Esophagus muscularis mucosa (tissue), 4 donors: ENCODE measurements around the gene WIF1. TPM values are rescaled to one million over a fixed set of nuclear protein-coding genes. Genes with fewer than 3 reads are reported as not detected.
A peak's percentile ranks its signal among the peaks of the same experiment; 100 is the strongest.

Source experiments
- DNase-seq: peaks from one replicate; pipeline ENCODE4 v3.0.0-alpha.2; 2017; ENCODE audit errors: extremely low spot score
- H3K27ac ChIP-seq, 4 donors: fragments of 200-600 bp; sonication (generic); replicated peaks in 1 of 4; 1 replicate in 3 of 4; 2 replicates in 1 of 4; pipeline ENCODE4 v1.5.1; 2016 to 2019; ENCODE audit warnings: mild to moderate bottlenecking in 1 of 4
- H3K27me3 ChIP-seq, 4 donors: fragments of 200-600 bp; sonication (generic); one replicate each; pipeline versions ENCODE4 v1.5.1 to v1.6.0; 2016 to 2019
- H3K36me3 ChIP-seq, 4 donors: fragments of 200-600 bp; sonication (generic); one replicate each; pipeline ENCODE4 v1.5.1; 2016 to 2019
- H3K4me1 ChIP-seq, 4 donors: fragments of 200-600 bp; sonication (generic); one replicate each; pipeline ENCODE4 v1.5.1; 2016 to 2019
- H3K4me3 ChIP-seq, 4 donors: fragments of 200-600 bp; sonication (generic); 1 replicate in 2 of 4; 2 replicates in 2 of 4; pipeline ENCODE4 v1.5.1; 2016 to 2019; ENCODE audit warnings: mild to moderate bottlenecking in 4 of 4, moderate library complexity in 1 of 4
- H3K9me3 ChIP-seq, 4 donors: fragments of 200-600 bp; sonication (generic); 1 replicate in 3 of 4; 2 replicates in 1 of 4; pipeline ENCODE4 v1.5.1; 2016 to 2019
- CTCF ChIP-seq, 3 experiments: fragments of 200-600 bp in 2 of 3; fragments of 450-650 bp in 1 of 3; sonication (generic) in 2 of 3; IDR thresholded peaks; one replicate each; pipeline ENCODE4 v1.5.1; 2017 to 2019; ENCODE audit warnings: antibody characterized with exemption in 3 of 3, mild to moderate bottlenecking in 2 of 3, moderate library complexity in 1 of 3
- EP300 ChIP-seq: sonication (generic); formaldehyde crosslinking; IDR thresholded peaks from one replicate; pipeline ENCODE4 v1.6.1; 2017; ENCODE audit warnings: antibody characterized with exemption
- POLR2A ChIP-seq: fragments of 450-650 bp; IDR thresholded peaks from one replicate; pipeline ENCODE4 v1.6.1; 2017; ENCODE audit warnings: antibody characterized with exemption, moderate library complexity, mild to moderate bottlenecking, low read depth
- POLR2AphosphoS5 ChIP-seq, 2 donors: sonication (generic); formaldehyde crosslinking; IDR thresholded peaks; one replicate each; pipeline ENCODE4 v1.6.1; 2017; ENCODE audit warnings: antibody characterized with exemption in 2 of 2
- WGBS: methylation state at CpG from one replicate; pipeline ENCODE4 v1.1.5; 2018; 5-methylcytosine and 5-hydroxymethylcytosine counted together
- intact Hi-C: fragments of 100-400 bp; cut with DNase I; formaldehyde crosslinking; loops from one replicate; pipeline ENCODE4 v1.15.1; 2023
- total RNA-seq, 4 donors: library from RNA; depleted of rRNA; stranded (reverse); fragments of >200 nt; gene quantifications; one replicate each; pipeline versions ENCODE4 v1.1.0 to v1.2.1, GENCODE V29; 2016

Gene WIF1
- 1 to 10 TPM in 1 of 4 donors, under 1 TPM in 1, not detected in 2; 0.11 to 1.2 TPM for total RNA-seq

- intact Hi-C loops = loop anchor here (10.0 kb wide), 1 partner anchor 227 kb away; no protein-coding TSS in a partner anchor
- 5% methylated on average over 31 of the region's 73 CpGs for WGBS
- TF ChIP-seq EP300 (no peak), CTCF (IDR thresholded peaks at IDR 0.05) (peak in 1 of 3 experiments; percentile 8)
- H3K27ac ChIP-seq = no peak within 1 kb of the TSS
- DNase-seq = no peak
- no peaks in the 10 kb centered on the region for H3K36me3 ChIP-seq
- H3K9me3 ChIP-seq = no peaks in the 10 kb centered on the region
- H3K4me3 ChIP-seq = peak within 1 kb of the TSS; percentile 36 to 52 (median 40)
- H3K4me1 ChIP-seq = peaks cover 8 to 13% (median 11%) of the 10 kb centered on the region in 4 donors
- H3K27me3 ChIP-seq = peaks cover 8 to 81% (median 19%) of the 10 kb centered on the region in 4 donors
Measured at GRCh38 chr12:65121049-65121955, at the start of gene WIF1. Gene WIF1, minus strand, starts transcription at chr12:65121305. Its CDS starts 114 bp downstream, at chr12:65121191.

GRCh38 chr12:65170209-65170881 is 49.2 kb upstream of the WIF1 start:
- H3K4me1 ChIP-seq = peaks cover 44 to 55% (median 50%) of the 10 kb centered on the region in 4 donors
- intact Hi-C loops = no loop called here
- 2% methylated on average over 25 of the region's 47 CpGs for WGBS
- no peak for TF ChIP-seq POLR2A
- peak in 1 of 2 donors; percentile 46 for TF ChIP-seq POLR2AphosphoS5 (IDR thresholded peaks at IDR 0.05)
- no peaks in the 10 kb centered on the region for H3K9me3 ChIP-seq
- peak overlapping the region; percentile 77 to 98 (median 86) for H3K4me3 ChIP-seq
- peak overlapping the region; percentile 92 to 95 (median 94) for H3K27ac ChIP-seq
- peaks cover 0 to 16% (median 0%) of the 10 kb centered on the region in 4 donors for H3K27me3 ChIP-seq
- H3K36me3 ChIP-seq = peaks cover 0 to 2% (median 0%) of the 10 kb centered on the region in 4 donors
- peak; percentile 92 for DNase-seq

- WGBS = 0% methylated on average over 35 of the region's 91 CpGs
- Histone ChIP-seq H3K4me3 (peak within 1 kb of the TSS; percentile 77 to 98 (median 86)), H3K27me3 (peaks cover 0 to 18% (median 0%) of the 10 kb centered on the region in 4 donors), H3K36me3 (no peaks in the 10 kb centered on the region), H3K9me3 (no peaks in the 10 kb centered on the region), H3K27ac (peak within 1 kb of the TSS; percentile 92 to 95 (median 94)), H3K4me1 (peaks cover 41 to 48% (median 46%) of the 10 kb centered on the region in 4 donors)
- peak; percentile 97 for DNase-seq
- peak; percentile 93 to 94 for TF ChIP-seq POLR2AphosphoS5 (IDR thresholded peaks at IDR 0.05)
- TF ChIP-seq CTCF (IDR thresholded peaks at IDR 0.05) = peak in 1 of 3 experiments; percentile 18
- TF ChIP-seq EP300 = no peak
- peak; percentile 52 for TF ChIP-seq POLR2A
- intact Hi-C loops = no loop called here
Measured at GRCh38 chr12:65169320-65170208, 48.5 kb upstream of the WIF1 start, which contains the start of gene LEMD3. Gene LEMD3, plus strand, starts transcription at chr12:65169583. Its CDS starts 14 bp downstream, at chr12:65169597.

GRCh38 chr12:65168681-65169319 is 47.7 kb upstream of the WIF1 start:
- 10% methylated on average over 11 of the region's 11 CpGs for WGBS
- no peak for DNase-seq
- intact Hi-C loops = no loop called here

More at GRCh38 chr12:65168681-65169319, 47.7 kb upstream of the WIF1 start:
- H3K36me3 ChIP-seq = no peaks in the 10 kb centered on the region
- TF ChIP-seq POLR2AphosphoS5 (IDR thresholded peaks at IDR 0.05) (no peak), CTCF (IDR thresholded peaks at IDR 0.05) (no peak), POLR2A (no peak), EP300 (no peak)
- H3K27me3 ChIP-seq = peaks cover 0 to 24% (median 0%) of the 10 kb centered on the region in 4 donors
- peak overlapping the region; percentile 92 to 95 (median 94) for H3K27ac ChIP-seq
- H3K4me1 ChIP-seq = peaks cover 34 to 42% (median 39%) of the 10 kb centered on the region in 4 donors
- peak overlapping the region; percentile 77 to 98 (median 86) for H3K4me3 ChIP-seq
- no peaks in the 10 kb centered on the region for H3K9me3 ChIP-seq
